GM19452 (cell line): ENCODE measurements around the gene BICD1.

ENCODE experiments used
- ATAC-seq: cut with Tn5 transposase; IDR thresholded peaks from one replicate; pipeline ENCODE4 v1.9.1; 2021; ENCODE audit not compliant: unreplicated experiment

BICD1 gene

DNA sequence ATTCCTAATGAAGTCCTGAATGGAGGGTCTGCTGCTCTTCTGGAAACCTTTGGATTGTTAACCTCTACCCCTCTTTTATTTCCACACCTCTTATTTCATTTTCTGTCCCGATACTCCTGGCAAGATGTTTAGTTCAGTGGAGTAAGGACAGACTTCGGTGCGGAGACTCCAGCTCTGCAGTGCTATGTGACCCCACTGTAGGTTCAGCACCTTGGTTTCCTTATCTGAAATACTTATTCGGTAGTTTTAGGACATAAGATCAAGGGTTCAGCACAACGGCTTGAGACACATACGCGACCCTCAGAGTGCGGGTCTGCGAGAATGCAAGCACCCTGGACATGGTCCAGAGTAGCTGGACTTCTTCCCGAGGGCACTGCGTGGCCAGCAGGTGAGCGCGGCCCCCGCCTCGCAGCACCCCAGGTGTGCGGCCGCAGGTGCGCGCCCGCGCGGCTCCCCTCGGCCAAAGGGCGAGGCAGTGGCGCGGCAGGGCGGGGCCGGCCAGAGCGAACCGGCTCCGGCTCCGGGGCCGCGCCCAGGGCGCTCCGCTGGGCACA is 292.2 kb downstream of the BICD1 start:
- no peak for ATAC-seq

DNA sequence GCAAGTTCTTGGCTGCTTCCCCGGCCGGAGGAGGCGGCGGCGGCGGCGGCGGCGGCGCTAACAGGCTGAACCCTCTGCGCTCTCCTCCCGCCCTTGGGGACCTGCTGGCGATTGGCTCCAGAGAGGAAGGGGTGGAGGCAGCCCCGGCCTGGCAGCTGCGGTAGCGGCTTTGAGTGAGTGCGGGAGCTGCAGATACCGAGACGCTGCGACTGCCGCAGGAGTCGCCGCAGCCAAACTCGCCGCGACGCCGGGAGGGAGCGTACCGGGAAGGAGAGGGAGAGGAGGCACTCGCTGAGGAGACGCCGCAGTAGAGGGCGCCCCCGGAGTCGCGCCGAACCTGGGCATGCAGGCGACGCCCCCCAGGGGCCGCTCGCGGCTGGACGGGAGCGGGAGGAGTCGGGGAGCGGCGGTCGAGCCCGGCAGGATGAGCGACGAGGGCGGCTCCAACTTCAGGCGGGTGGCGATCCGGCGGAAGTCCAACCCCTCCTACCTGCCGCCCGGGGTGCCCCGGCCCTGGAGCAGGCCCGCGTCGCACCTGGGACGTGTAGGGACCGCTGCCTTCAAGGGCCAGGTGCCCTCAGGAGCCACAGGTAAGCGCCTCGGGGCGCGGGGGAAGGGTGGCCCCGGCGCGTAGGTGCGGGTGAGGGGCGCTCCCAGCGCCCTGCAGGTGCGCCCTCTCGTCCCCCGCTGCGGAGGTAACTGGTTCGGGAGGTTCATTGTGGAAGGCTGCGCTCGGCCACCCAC is 292.9 kb downstream of the BICD1 start, which contains the start of gene FGD4:
Gene FGD4, plus strand, starts transcription at position 189 of the 744 bp plus-strand sequence.
- peak; percentile 90 for ATAC-seq

DNA sequence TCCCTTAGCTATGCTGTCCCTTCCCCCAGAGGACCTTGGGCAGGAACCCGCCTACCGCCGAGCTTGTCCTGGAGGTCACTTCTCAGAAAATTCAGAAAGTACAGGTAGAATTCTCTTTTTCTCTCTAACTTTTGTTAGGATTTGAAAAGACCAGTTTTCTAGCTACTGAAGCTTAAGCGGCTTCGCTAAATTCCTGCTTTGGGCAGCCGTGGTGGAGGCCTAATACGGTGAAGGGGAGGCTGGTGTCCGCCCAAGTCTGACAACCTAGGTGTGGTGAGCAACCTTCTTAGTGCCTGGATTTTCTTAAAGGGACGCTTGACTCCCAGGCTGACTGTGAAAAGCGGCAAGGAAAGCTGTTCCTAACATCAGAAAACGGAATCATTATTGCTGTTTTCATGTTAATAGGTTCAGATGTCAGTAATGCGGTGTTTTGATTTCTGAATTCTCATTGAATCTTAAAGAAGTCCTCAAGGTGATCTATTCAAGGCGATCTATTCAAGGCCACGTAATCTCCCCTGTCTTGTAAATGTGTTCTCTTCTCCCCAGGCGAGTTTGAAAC is 293.5 kb downstream of the BICD1 start:
- ATAC-seq, result no peak

DNA sequence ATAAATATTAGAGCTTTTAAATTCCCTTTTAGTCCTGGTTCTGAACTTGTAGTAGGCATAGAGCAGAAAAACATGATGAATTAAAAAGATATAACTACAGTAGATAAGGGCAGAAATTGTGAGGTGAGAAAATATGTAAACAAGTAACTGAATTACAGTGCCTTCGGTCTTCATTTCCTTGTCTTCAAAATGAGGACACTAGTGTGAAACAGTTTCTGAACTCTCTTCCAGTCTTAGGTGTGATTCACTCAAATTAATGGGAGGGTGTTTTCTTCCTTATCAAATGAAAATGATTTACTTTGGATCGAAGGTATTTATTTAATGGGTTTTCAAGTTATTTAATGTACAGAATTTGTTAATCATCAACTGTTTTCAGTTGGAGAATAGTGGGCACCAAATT is 294.2 kb downstream of the BICD1 start:
- no peak for ATAC-seq

DNA sequence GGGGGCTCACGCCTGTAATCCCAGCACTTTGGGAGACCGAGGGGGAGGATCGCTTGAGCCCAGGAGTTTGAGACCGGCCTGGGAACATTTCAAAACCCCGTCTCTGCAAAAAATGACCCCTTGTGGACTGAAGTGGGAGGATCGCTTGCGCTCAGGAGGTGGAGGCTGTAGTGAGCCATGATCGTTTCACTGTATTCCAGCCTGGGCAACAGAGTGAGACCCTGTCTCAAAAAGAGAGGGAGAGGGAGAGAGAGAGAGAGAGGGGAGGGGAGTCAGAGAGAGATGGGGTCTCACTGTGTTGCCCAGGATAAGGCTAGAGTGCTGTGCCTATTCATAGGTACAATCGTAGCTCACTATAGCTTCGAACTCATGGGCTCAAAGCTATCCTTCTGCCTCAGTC is 295.5 kb downstream of the BICD1 start:
- no peak for ATAC-seq

DNA sequence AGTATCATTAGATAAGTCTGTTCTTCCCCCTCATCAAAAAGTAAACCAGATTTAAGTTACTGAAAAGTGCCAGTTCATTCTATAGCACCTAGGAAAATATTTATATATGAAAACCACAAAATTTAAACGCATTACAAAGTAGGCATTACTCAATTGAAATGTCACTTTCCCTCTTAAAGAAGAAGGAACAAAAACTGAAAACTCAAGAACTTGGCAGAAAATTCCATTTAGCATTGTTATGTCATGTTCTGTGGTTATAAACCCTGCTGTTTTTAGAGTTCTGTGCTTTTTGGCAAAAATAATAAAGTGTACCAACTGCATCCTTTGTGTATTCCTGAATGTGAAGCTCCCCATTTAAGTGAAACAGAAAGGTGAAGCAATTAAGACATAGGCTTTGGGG is 296.3 kb downstream of the BICD1 start:
- ATAC-seq, result no peak

DNA sequence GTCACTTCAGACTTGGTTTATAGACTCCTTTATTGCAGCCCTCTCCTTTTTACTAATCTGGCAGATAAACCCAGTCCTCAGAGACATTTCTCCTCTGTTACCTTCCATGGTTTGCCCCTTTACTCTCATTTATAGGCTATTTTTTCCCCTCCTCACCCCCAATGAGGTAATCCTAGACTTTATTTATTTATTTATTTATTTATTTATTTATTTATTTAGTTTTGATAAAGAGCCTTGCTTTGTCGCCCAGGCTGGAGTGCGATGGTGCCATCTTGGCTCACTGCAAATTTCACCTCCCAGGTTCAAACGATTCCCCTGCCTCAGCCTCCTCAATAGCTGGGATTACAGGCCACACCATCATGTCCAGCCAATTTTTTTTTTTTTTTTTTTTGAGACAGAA is 301.1 kb downstream of the BICD1 start:
- ATAC-seq, result no peak

DNA sequence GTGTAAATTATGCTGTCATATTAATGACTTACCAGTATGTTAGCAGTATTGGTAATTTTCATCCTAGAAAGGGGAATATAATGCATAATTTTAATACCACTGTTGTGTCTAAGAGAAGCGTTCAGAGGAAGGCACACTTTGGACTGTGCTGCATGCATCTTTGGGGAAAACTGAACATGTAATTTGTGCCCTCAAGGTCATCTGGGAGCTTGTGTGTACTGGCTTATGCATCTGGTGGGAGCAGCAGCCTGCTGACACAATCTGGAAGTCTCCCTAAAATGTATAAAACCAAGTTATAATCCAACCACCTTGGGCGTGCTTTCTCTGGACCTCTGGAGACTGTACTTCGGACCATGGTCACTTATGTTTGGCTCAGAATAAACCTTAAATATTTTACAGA is 306.8 kb downstream of the BICD1 start:
- no peak for ATAC-seq

DNA sequence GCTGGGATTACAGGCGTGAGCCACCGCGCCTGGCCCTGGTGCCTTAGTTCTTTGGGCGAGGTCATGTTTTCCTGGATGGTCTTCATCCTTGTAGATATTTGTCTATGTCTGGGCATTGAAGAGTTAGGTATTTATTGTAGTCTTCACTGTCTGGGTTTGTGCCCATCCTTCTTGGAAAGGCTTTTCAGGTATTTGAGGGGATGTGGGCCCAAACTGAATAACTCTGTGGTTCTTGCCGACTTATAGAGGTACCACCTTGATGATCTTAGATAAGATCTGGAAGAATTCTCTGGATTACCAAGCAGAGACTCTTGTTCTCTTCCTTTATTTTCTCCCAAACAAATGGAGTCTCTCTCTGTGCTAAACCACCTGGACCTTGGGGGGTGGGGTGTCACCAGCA is 311.6 kb downstream of the BICD1 start:
- ATAC-seq, result no peak

DNA sequence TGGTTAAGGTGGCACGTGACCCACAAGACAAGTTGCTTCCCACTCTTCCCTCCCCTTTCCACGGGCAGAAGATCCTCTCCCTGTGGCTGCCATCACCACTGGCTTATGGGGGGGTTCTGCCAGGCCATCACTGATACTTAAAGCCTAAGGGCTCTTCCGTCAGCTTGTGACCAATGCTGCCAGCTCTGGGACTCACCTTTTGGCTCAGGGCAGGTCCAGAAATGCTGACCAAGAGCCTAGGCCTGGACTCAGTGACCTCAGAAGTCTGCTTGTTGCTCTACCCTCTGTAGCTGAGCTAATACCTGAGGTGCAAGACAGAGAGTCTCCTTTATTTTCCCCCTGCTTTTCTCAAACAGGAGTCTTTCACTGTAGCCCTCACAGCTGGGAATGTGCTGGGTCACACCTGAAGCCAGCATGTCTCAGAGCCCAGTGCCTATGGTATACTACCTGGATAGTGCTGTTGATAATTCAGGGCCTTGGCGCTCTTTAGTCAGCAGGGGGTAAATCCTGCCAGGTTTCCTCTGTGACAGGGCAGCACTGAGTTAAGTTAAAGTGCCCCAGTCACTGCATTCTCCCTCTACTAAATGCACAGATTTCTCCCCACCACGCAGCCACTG is 312.4 kb downstream of the BICD1 start:
- no peak for ATAC-seq

DNA sequence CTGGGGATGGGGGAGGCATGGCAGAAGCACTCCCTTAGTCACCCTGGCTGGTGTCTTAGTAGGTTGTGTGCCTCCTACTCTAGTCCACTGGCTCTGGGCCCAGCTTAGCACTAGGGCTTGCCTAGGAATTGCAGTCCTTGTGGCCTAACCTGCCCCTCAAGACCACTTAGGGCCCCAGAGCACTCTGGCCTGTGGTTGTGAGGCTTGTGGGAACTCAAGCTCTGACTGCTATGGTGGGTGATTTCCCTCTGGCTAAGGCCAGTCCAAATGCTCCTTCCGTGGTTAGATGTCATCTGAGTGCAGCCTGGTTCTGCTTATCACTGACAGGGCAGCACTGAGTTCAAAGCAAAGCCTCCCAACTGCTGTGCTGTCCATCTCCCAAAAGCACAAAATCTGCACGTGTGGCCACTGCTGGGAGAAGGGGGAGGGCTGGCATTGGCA is 312.9 kb downstream of the BICD1 start:
- ATAC-seq, result no peak

DNA sequence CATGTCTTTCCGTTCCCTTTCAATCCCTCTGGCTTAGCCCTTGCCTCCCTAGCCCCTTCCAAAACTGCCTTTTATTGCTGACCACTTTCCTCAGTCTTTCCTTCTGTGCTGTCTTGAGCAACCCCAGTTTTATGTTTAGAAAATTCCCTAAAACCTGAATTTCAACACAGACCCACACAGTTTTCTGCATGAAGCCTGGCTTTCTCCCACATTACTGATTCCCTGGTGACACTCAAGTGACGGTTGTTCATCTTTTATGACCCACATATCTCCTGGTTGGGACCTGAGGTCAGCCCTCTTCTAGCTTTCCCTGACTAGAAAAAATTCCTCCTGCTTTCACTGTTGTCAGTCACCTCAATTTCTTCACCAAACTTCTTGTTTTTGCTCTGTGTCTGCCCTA is 313.7 kb downstream of the BICD1 start:
- no peak for ATAC-seq

DNA sequence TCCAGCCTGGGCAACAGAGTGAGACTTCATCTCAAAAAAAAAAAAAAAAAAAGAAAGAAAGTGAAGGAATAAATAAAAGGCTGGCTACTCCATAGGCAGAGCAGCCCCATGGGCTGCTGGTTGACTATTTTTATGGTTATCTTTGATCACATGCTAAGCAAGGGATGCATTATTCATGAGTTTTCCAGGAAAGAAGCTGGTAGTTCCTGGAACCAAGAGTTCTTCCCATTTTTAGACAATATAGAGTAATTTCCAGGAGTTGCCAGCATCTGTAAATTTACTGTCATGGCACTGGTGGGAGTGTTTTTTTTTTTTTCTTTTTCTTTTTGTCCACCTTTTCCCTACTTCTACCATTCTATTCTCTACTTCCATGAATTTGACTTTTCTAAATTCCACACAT is 316.9 kb downstream of the BICD1 start:
- no peak for ATAC-seq

DNA sequence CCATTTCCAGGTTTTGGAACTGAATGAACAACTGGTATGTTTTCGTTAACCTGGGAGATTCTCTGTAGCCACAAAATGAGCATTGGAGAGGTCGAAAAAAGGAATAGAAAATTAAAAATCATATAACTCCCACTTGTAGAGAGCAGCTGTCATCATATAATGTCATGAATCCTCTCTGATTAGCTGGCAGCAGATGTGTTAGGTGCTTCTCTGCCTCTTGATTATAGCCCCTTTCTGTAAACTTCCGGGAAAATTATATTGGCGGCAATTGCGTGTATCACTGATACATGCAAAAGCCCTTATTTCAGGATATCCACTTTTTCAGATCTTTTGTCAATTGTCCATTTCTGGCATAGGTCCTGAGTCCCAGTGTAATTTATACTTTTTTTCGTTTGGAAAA is 324.4 kb downstream of the BICD1 start:
- ATAC-seq, result no peak
